ENCODE results near the gene PRRC1. TPM values are rescaled to one million over a fixed set of nuclear protein-coding genes. Genes with fewer than 3 reads are reported as not detected.
"Not testable (repeated sequence)": the region's sequence is repeated elsewhere in the genome, so short reads cannot be mapped to it uniquely, and the experiment has no call there.

The PRRC1 gene
- total RNA-seq, 1 donor from 2014 or later: 52.3 TPM

DNA sequence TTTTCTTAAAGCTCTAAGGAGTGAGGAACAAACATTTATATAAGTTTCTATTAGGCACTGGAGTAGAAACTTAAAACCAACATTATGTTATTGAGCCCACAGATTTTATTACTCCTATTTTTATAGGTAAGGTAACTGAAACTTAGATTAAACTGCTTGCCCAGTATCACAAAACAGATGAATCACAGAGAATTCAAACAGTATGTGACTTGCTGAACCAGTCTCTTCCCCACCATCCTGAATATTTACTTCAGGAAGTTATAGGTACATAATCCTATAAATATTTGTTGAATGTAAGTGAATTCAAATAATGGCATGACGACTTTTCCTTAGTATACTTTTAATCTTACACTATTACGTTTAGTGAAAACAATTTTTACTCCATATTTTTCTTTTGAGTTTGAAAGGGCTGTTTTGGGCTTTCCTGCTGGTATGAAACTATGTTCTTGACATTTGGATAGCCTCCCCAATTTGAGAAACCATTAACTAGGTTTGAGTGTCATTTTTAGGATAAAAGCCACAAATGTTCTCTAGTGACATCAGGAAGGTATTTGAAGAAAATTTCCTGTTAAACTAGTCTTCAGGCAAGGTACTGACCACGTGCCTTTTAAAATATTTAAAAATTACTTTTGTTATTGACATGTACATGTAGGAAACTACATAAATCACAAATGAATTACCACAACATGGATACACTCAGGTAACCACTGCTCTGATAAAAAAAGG is 39.3 kb downstream of the PRRC1 start:
- H3K4me1 Mint-ChIP-seq: no peaks in the 10 kb centered on the region
- H3K27ac Mint-ChIP-seq: no peak overlapping the region
- H3K36me3 Mint-ChIP-seq (ENCODE audit: low read depth): peaks cover 20% of the 10 kb centered on the region
- peaks cover 3% of the 10 kb centered on the region for H3K27me3 Mint-ChIP-seq
- no peaks in the 10 kb centered on the region for H3K9me3 Mint-ChIP-seq
- no peak for DNase-seq
- intact Hi-C loops (cut with micrococcal nuclease): no loop called here
- H3K4me3 Mint-ChIP-seq: no peak overlapping the region

DNA sequence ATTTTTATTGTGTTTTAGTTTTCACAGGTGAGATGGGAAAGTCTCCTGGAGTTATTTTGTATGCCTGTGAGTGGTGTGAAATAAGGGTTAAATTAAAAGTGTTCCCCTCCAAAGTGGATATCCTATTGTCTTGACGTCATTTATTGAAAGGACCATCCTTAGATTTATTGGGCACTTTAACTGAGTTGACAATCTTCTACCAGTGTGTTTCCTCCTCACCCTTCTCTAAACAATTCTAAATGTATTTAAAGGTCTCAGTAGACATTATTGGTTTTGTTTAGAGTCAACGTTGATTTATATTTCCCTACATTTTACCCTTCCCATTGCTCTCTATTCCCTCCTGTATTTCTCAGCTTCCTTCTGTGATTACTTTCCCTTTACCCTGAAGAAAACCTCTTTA is 40.8 kb downstream of the PRRC1 start:
- Mint-ChIP-seq H3K4me1 (no peaks in the 10 kb centered on the region), H3K27ac (no peak overlapping the region), H3K27me3 (peaks cover 5% of the 10 kb centered on the region), H3K9me3 (no peaks in the 10 kb centered on the region), H3K4me3 (no peak overlapping the region), H3K36me3 (ENCODE audit: low read depth) (peaks cover 13% of the 10 kb centered on the region)
- DNase-seq: no peak
- intact Hi-C loops (cut with micrococcal nuclease): no loop called here

DNA sequence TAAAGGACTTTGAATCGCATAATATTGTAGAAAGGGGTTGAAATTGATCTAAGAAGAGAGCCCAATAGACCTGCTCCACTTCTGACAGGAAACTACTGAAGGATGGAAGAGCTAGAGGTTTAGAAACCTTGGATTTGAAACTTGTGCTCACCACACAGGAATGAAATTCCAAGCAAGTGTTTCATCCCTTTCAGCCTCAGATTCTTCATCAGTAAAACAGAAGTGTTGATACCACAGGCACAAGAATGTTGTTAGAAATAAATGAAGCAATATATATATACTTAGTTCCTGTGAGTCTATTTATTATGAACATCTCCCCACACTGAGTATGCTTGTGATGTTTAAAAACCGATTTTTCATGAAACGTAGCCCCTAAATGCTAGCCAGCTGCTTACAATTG is 43.8 kb downstream of the PRRC1 start:
- Mint-ChIP-seq H3K27ac (no peak overlapping the region), H3K27me3 (peaks cover 15% of the 10 kb centered on the region), H3K4me3 (no peak overlapping the region), H3K36me3 (ENCODE audit: low read depth) (peaks cover 3% of the 10 kb centered on the region), H3K4me1 (peaks cover 4% of the 10 kb centered on the region), H3K9me3 (no peaks in the 10 kb centered on the region)
- intact Hi-C loops (cut with micrococcal nuclease): loop anchor here (5.0 to 10.0 kb wide), 3 partner anchors 194 to 1111 kb away; partner anchors contain the start of gene SLC12A2
- no peak for DNase-seq

DNA sequence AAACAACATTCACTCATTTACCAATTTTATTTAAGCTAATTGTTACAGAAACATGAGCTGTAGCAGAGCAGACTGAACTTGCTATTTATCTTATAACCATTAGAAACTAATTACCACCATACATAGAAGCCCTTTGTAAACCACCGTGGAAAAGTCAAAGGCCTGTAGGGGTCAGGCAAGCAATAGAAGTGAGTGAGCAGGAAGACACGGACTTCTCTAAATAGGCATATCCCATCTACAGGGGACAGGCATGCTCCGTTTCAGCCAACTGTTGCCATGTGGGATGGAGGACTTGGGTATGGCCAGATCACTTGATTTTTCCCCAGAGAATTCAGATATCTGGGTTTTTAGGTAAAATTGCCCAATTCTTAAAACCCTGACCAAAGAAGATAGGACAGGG is 44.8 kb downstream of the PRRC1 start:
- Mint-ChIP-seq H3K36me3 (ENCODE audit: low read depth) (peaks cover 3% of the 10 kb centered on the region), H3K4me3 (no peak overlapping the region), H3K27ac (no peak overlapping the region), H3K9me3 (no peaks in the 10 kb centered on the region), H3K4me1 (peaks cover 6% of the 10 kb centered on the region), H3K27me3 (peaks cover 22% of the 10 kb centered on the region)
- DNase-seq: no peak
- intact Hi-C loops (cut with micrococcal nuclease): loop anchor here (5.0 to 10.0 kb wide), 3 partner anchors 193 to 1110 kb away; partner anchors contain the start of gene SLC12A2

DNA sequence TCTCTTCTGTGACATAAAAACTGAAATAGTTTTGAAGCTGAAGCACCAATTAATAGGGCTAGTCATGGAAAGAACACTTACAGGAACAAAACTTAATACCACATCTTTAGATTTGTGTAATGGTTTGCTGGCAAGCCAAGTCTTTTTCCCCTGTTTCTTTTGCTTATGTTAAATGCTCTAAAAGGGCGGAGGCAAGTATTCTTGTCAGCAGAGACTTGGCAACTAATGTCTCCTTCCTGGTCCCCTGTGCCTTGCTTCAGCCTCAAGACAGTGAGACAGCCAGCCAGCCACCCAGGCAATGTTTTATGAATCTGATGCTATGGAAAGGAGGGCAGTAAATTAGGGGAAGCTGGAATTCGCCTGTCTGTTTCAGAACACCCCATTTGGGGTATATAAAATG is 45.7 kb downstream of the PRRC1 start:
- no peak for DNase-seq
- Mint-ChIP-seq H3K9me3 (no peaks in the 10 kb centered on the region), H3K27ac (no peak overlapping the region), H3K4me1 (peaks cover 8% of the 10 kb centered on the region), H3K27me3 (peaks cover 25% of the 10 kb centered on the region), H3K4me3 (no peak overlapping the region), H3K36me3 (ENCODE audit: low read depth) (peaks cover 3% of the 10 kb centered on the region)
- intact Hi-C loops (cut with micrococcal nuclease): loop anchor here (5.0 to 10.0 kb wide), 3 partner anchors 192 to 1109 kb away; partner anchors contain the start of gene SLC12A2

DNA sequence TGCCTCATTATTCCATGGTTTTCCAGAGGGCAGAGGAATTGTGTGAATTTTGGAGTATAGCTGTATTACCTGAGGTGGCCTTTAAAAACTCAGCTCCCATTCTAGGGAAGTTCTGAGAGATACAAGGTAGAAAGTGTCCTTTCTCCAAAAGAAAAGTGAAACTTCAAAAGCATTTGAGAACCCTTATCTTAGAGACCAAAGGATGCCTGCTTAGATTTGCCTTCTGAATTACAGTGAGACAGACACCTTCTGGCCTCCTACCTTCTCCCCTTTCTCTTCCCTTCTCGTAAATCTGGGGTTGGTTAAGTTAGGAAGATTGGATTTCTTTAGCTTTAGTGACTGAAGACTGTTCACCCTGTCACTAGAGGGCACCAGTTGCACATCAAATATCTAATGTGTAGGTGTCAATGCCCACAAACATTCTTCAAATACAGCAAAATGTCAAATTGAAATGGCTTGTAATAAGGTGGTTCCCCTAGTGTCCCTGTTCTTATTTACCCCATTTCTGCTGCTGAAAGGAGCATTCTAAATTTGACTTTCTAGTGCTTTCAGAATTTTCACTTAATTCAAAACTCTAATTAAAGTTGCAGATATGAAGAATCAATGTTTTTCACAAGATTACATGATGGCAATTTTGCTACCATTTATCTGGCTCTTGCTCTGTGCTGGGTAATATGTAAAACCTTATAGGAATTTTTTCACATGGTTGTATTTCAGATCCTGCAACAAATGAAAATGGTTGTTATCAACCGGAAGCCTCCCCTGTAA is 46.7 kb downstream of the PRRC1 start:
- Mint-ChIP-seq H3K27ac (no peak overlapping the region), H3K4me1 (peaks cover 8% of the 10 kb centered on the region), H3K9me3 (no peaks in the 10 kb centered on the region), H3K4me3 (no peak overlapping the region), H3K27me3 (peaks cover 25% of the 10 kb centered on the region), H3K36me3 (ENCODE audit: low read depth) (no peaks in the 10 kb centered on the region)
- peak; percentile 83 for DNase-seq
- intact Hi-C loops (cut with micrococcal nuclease): loop anchor here (1.0 to 10.0 kb wide), 4 partner anchors 191 to 1108 kb away; partner anchors contain the start of gene SLC12A2

DNA sequence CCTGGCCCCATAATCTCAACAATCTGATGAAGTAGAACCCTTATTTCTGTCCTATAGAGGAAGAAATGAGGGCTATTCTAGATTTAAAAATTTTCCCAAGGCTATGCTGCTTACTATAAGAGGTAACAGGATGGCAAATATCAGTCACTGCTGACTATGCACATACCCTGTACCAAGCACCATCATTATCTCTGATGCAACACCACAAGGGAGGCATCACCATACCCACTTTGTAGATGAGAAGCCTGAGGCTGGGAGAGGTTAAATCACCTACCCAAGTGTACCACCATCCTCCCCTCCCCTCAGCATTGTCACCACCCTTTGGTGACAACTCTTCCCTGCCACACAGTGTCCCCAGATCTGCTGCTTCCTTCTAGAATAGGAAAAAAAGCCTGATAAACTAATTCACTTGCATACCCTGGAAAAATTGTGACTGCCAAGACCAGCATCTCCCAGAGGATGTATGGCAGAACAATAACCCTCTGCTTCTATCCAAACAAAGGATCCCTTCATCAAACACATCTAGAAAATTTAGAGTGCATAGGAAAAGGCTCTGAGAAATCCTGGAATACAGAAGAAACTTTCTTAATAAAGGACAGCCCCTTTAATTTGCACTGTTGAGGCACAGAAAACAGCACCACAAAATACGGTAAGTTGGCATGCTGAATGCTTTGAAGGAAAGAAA is 48.3 kb downstream of the PRRC1 start:
- intact Hi-C loops (cut with micrococcal nuclease): loop anchor here (10.0 kb wide), 2 partner anchors 189 to 519 kb away; partner anchors contain the start of gene SLC12A2
- no peak for DNase-seq
- H3K27ac Mint-ChIP-seq: no peak overlapping the region
- H3K4me3 Mint-ChIP-seq: no peak overlapping the region
- peaks cover 25% of the 10 kb centered on the region for H3K27me3 Mint-ChIP-seq
- H3K36me3 Mint-ChIP-seq (ENCODE audit: low read depth): no peaks in the 10 kb centered on the region
- H3K9me3 Mint-ChIP-seq: no peaks in the 10 kb centered on the region
- H3K4me1 Mint-ChIP-seq: peaks cover 8% of the 10 kb centered on the region

DNA sequence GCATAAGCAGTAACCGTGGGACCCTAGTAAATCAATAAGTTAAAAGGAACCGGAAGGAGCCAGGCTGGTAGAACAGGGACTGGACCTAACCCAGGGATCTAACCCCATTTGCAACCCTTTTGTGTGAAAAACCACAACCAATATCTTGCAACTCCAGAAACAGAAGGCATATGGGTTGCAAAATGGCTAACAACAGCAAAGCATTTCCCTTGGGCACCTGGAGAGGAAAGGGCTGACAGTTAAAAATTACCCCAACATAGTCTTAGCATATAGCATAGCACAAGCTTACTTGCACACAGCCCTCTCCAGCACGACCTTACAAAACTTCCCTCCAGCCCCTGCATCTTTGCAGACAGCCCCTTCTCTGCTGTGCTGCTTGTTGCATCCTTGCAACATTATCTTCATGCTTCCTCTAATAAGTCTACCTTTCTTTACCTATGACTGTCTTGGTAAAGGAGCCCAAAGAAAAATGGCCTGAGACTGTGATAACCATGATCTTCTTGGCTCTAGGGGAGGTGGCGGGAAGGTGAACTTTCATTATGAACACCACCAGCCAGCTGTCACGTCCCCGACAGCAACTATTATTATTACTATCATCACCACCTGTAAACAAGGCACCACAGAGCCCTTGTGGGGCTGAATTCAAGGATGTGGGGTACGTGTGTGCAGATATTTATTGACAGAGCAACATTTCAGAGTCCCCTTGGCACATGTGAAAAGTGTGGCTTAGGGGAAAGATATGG is 49.8 kb downstream of the PRRC1 start:
- Mint-ChIP-seq H3K27me3 (peaks cover 26% of the 10 kb centered on the region), H3K36me3 (ENCODE audit: low read depth) (no peaks in the 10 kb centered on the region)
- intact Hi-C loops (cut with micrococcal nuclease): loop anchor here (10.0 kb wide), 2 partner anchors 188 to 518 kb away; partner anchors contain the start of gene SLC12A2

DNA sequence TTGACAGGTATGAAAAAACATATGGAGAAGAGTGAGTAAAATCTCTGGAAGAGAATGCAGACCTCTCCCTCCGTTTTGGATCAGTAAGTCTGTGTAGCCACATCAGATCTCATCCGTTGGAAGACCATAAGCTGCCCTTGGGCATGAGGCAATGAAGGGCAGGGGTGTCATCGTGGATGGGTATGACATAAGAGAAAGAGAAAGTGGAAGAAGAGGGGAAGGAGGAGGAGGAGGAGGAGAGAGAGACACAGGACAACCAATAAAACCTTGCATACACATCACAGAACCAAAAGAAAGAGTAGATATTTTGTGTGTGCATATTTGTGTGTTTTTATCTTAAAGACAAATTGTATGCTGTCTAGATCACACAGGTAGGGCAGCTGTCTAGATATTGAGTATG is 50.7 kb downstream of the PRRC1 start:
- DNase-seq: no peak
- H3K4me3 Mint-ChIP-seq: no peak overlapping the region
- H3K4me1 Mint-ChIP-seq: peaks cover 11% of the 10 kb centered on the region
- no peaks in the 10 kb centered on the region for H3K36me3 Mint-ChIP-seq (ENCODE audit: low read depth)
- H3K27ac Mint-ChIP-seq: no peak overlapping the region
- H3K27me3 Mint-ChIP-seq: peaks cover 24% of the 10 kb centered on the region
- H3K9me3 Mint-ChIP-seq: no peaks in the 10 kb centered on the region
- intact Hi-C loops (cut with micrococcal nuclease): loop anchor here (10.0 kb wide), 2 partner anchors 187 to 517 kb away; partner anchors contain the start of gene SLC12A2

More for the DNA sequence above, 49.8 kb downstream of the PRRC1 start:
- H3K4me1 Mint-ChIP-seq: peaks cover 11% of the 10 kb centered on the region
- H3K27ac Mint-ChIP-seq: no peak overlapping the region
- H3K9me3 Mint-ChIP-seq: no peaks in the 10 kb centered on the region
- H3K4me3 Mint-ChIP-seq: no peak overlapping the region
- no peak for DNase-seq

DNA sequence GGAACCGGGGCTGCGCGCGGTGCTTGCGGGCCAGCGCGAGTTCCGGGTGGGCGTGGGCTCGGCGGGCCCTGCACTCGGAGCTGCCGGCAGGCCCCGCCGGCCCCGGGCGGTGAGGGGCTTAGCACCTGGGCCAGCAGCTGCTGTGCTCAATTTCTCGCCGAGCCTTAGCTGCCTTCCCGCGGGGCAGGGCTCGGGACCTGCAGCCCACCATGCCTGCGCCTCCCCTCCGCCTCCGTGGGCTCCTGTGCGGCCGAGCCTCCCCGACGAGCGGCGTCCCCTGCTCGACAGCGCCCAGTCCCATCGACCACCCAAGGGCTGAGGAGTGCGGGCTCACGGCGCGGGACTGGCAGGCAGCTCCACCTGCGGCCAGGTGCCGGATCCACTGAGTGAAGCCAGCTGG is 52.0 kb downstream of the PRRC1 start:
- not testable (repeated sequence) for H3K4me3 Mint-ChIP-seq; DNase-seq; H3K9me3 Mint-ChIP-seq; H3K4me1 Mint-ChIP-seq; H3K36me3 Mint-ChIP-seq (ENCODE audit: low read depth); H3K27ac Mint-ChIP-seq
- peaks cover 26% of the 10 kb centered on the region for H3K27me3 Mint-ChIP-seq
- intact Hi-C loops (cut with micrococcal nuclease): loop anchor here (10.0 kb wide), 2 partner anchors 185 to 515 kb away; partner anchors contain the start of gene SLC12A2

DNA sequence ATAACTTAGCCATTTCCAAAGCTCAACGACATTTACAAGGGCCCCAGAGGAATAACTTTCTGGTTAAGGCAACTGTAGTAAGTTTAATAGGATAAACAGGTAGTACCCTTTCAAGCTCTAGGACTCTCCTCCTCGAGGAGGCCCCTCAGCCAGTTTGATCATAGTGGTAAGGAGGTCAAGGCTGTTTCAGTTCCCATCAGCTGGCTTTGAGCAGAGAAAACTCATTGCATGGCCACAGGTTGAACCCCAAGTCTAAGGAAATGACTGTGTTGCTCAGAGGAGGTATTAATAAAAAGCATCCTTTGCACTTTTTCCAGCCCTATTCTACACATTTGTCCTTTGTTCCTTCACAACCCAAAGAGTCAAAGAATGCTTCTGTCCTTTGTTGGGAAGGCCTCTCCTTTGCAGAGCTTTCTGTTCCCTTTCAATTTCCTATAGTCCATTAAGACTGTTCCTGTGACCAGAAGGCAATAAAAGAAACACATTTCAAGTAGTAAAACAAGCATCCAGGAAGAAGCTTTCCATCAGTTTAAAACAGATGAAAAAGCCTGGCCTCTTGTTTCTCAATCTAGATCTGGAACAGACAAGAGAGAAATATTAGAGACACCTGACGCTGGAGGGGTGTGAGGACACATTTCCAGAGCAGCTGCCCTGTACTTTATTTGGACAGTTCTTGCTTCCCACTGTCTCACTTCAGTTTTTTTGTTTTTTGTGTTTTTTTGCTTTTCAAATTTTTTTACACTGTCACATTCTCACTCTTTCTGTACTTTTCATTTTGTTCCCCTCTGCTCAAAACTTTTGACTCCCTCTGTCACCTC is 54.1 kb downstream of the PRRC1 start:
- Mint-ChIP-seq H3K4me3 (no peak overlapping the region), H3K27me3 (peaks cover 14% of the 10 kb centered on the region), H3K9me3 (peaks cover 15% of the 10 kb centered on the region), H3K4me1 (peaks cover 8% of the 10 kb centered on the region), H3K36me3 (ENCODE audit: low read depth) (no peaks in the 10 kb centered on the region), H3K27ac (no peak overlapping the region)
- no peak for DNase-seq
- intact Hi-C loops (cut with micrococcal nuclease): no loop called here

DNA sequence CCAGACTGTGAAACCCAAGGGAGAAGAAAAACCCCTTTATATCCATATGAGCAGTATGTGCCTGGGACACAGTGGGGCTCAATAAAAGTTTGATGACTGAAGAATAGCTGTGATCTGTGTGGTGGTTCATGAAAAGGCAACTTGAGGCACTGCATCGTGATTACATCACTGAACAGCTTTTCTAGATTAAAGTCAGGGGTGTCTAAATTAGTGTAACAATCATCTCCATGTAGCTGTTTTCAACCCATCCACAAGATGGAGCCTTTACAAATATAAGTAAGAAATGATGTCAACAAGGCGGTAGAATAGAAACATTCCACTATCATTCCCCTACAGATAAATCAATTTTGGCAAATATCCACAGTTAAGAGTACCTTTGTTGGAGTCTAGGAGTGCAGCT is 55.5 kb downstream of the PRRC1 start:
- peaks cover 12% of the 10 kb centered on the region for H3K27me3 Mint-ChIP-seq
- intact Hi-C loops (cut with micrococcal nuclease): no loop called here
- H3K4me1 Mint-ChIP-seq: peaks cover 6% of the 10 kb centered on the region
- no peaks in the 10 kb centered on the region for H3K36me3 Mint-ChIP-seq (ENCODE audit: low read depth)
- no peak for DNase-seq
- no peak overlapping the region for H3K27ac Mint-ChIP-seq
- H3K9me3 Mint-ChIP-seq: peaks cover 15% of the 10 kb centered on the region
- no peak overlapping the region for H3K4me3 Mint-ChIP-seq

Data from activated CD4-positive, alpha-beta T cell treated with anti-CD3 and anti-CD28 coated beads, Interleukin-2, amount 10 ng/mL, durations not matched to agents 24 days and 14 days (primary cell).